ENCODE measurements around the gene C6orf62. TPM values are rescaled to one million over a fixed set of nuclear protein-coding genes. Genes with fewer than 3 reads are reported as not detected.
"Not testable (repeated sequence)": the region's sequence is repeated elsewhere in the genome, so short reads cannot be mapped to it uniquely, and the experiment has no call there.

The C6orf62 gene
- total RNA-seq, 6 experiments from 2014 or later, result 105 to 120 (median 115) TPM

DNA sequence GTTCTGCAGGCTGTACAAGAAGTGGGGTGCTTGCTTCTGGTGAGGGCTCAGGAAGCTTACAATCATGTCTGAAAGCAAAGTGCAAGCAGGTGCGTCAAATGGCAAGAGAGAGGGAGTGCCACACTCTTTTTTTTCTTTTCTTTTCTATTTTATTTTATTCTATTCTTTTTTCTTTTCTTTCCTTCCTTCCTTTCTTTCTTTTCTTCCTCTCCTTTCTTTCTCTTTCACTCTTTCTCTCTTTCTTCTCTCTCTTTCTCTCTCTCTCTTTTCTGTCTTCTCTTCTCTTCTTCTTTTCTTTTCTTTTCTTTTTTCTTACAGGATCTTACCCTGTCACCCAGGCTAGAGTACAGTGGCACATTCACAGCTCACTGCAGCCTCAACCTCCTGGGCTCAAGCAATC lies 32.5 kb downstream of the C6orf62 start:
- Mint-ChIP-seq H3K4me1 (ENCODE audit: low read depth) (no peaks in the 10 kb centered on the region), H3K9me3 (no peaks in the 10 kb centered on the region), H3K36me3 (ENCODE audit: low read depth) (0 out of 2 replicates have a peak, but pooled peaks cover 3% of the 10 kb centered on the region), H3K27me3 (ENCODE audit: insufficient read depth) (peaks cover 2% of the 10 kb centered on the region; the same call in 1 of the 2 replicates), H3K4me3 (no peak overlapping the region), H3K27ac (no peak overlapping the region)
- TF ChIP-seq, protein P1, sequence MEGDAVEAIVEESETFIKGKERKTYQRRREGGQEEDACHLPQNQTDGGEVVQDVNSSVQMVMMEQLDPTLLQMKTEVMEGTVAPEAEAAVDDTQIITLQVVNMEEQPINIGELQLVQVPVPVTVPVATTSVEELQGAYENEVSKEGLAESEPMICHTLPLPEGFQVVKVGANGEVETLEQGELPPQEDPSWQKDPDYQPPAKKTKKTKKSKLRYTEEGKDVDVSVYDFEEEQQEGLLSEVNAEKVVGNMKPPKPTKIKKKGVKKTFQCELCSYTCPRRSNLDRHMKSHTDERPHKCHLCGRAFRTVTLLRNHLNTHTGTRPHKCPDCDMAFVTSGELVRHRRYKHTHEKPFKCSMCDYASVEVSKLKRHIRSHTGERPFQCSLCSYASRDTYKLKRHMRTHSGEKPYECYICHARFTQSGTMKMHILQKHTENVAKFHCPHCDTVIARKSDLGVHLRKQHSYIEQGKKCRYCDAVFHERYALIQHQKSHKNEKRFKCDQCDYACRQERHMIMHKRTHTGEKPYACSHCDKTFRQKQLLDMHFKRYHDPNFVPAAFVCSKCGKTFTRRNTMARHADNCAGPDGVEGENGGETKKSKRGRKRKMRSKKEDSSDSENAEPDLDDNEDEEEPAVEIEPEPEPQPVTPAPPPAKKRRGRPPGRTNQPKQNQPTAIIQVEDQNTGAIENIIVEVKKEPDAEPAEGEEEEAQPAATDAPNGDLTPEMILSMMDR (IDR thresholded peaks at IDR 0.05), result no peak
- no peak for DNase-seq

GRCh38 chr6:24683297-24684296 lies 35.4 kb downstream of the C6orf62 start:
- peaks cover 2% of the 10 kb centered on the region; the same call in 1 of the 2 replicates for H3K27me3 Mint-ChIP-seq (ENCODE audit: insufficient read depth)
- 0 out of 2 replicates have a peak, but pooled peaks cover 3% of the 10 kb centered on the region for H3K36me3 Mint-ChIP-seq (ENCODE audit: low read depth)
- H3K4me1 Mint-ChIP-seq (ENCODE audit: low read depth), result no peaks in the 10 kb centered on the region
- no peaks in the 10 kb centered on the region for H3K9me3 Mint-ChIP-seq
- no peak overlapping the region for H3K4me3 Mint-ChIP-seq
- no peak overlapping the region for H3K27ac Mint-ChIP-seq
- TF ChIP-seq, protein P1 (IDR thresholded peaks at IDR 0.05), result no peak
- no peak for DNase-seq

DNA sequence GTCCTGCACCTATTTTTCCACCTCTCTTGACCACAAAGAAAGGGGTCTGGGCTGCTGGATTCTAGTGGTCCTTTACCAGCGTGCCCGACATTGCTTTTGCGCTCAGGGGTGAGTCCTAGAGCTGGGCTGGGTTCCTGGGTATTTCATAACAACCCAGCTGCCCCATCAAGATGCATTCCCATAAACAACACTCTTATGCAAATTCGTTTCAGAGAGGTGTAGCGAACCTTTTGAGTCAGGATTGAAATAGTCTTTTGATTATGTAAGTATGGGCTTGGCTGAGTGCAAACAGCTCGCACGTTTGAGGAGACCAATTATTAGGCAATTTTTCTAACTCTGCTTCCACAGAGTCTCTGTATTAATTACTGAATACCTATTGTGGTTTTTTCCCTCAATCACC lies 38.4 kb downstream of the C6orf62 start:
- no peak overlapping the region for H3K4me3 Mint-ChIP-seq
- no peak for DNase-seq
- peaks cover 1% of the 10 kb centered on the region; the same call in 1 of the 2 replicates for H3K27me3 Mint-ChIP-seq (ENCODE audit: insufficient read depth)
- no peak overlapping the region for H3K27ac Mint-ChIP-seq
- TF ChIP-seq, protein P1 (IDR thresholded peaks at IDR 0.05), result no peak
- H3K36me3 Mint-ChIP-seq (ENCODE audit: low read depth), result peaks cover 13% of the 10 kb centered on the region
- no peaks in the 10 kb centered on the region for H3K4me1 Mint-ChIP-seq (ENCODE audit: low read depth)
- H3K9me3 Mint-ChIP-seq, result peaks cover under 1% of the 10 kb centered on the region

- H3K4me1 Mint-ChIP-seq (ENCODE audit: low read depth); H3K27me3 Mint-ChIP-seq (ENCODE audit: insufficient read depth); H3K4me3 Mint-ChIP-seq; DNase-seq; H3K27ac Mint-ChIP-seq: not testable (repeated sequence)
- H3K36me3 Mint-ChIP-seq (ENCODE audit: low read depth), result peaks cover 23% of the 10 kb centered on the region
- H3K9me3 Mint-ChIP-seq, result peaks cover 17% of the 10 kb centered on the region
Measured at GRCh38 chr6:24678792-24679352, 40.1 kb downstream of the C6orf62 start.

GRCh38 chr6:24673625-24674024 lies 45.3 kb downstream of the C6orf62 start:
- H3K4me1 Mint-ChIP-seq (ENCODE audit: low read depth), result no peaks in the 10 kb centered on the region
- TF ChIP-seq, protein P1 (IDR thresholded peaks at IDR 0.05), result no peak
- peaks cover 40% of the 10 kb centered on the region for H3K9me3 Mint-ChIP-seq
- no peak overlapping the region for H3K27ac Mint-ChIP-seq
- H3K36me3 Mint-ChIP-seq (ENCODE audit: low read depth), result peaks cover 45% of the 10 kb centered on the region
- DNase-seq, result no peak
- peaks cover 1% of the 10 kb centered on the region; the same call in 1 of the 2 replicates for H3K27me3 Mint-ChIP-seq (ENCODE audit: insufficient read depth)
- H3K4me3 Mint-ChIP-seq, result no peak overlapping the region

All from HFFc6 (cell line).